H1 (cell line): Measurements from ENCODE around the gene DND1. TPM values are rescaled to one million over a fixed set of nuclear protein-coding genes. Genes with fewer than 3 reads are reported as not detected.

ENCODE experiments used
- CTCF ChIA-PET: fragments of 300-600 bp; sonication (Branson Sonifier 250); formaldehyde crosslinking; loops from one replicate; lab custom pipeline; 2021; ENCODE audit not compliant: partially characterized antibody; lab: Charles Lee
- POLR2A ChIA-PET: fragments of 300-600 bp; sonication (Branson Sonifier 250); formaldehyde crosslinking; loops from one replicate; lab custom pipeline; 2021; ENCODE audit warnings: inconsistent platforms; ENCODE audit not compliant: partially characterized antibody; lab: Charles Lee
- DNase-seq, 2 experiments: peaks; one replicate each; pipeline versions ENCODE4 v3.0.0 to v3.0.0-alpha.2; 2010 to 2022; ENCODE audit warnings: low spot score in 2 of 2, low read depth in 1 of 2, mixed read lengths in 1 of 2
- FAIRE-seq: peaks from 2 replicates; lab custom pipeline; 2011; peaks lifted over from hg19 to GRCh38; lab: Jason Lieb, UNC
- H2AFZ ChIP-seq: 2 replicates; pipeline ENCODE4 v1.8.1; 2012; ENCODE audit warnings: low read length, inconsistent platforms
- H2AK5ac ChIP-seq: 2 replicates; pipeline ENCODE4 v1.6.1; 2013; ENCODE audit warnings: low read depth, low read length
- H2BK120ac ChIP-seq: replicated peaks from 2 replicates; pipeline ENCODE3; 2013; ENCODE audit warnings: low read depth, low read length, inconsistent platforms
- H2BK12ac ChIP-seq: 2 replicates; pipeline ENCODE4 v1.6.1; 2013; ENCODE audit warnings: low read depth, low read length
- H2BK15ac ChIP-seq: 2 replicates; pipeline ENCODE4 v1.6.1; 2013; ENCODE audit warnings: low read length
- H2BK20ac ChIP-seq: 2 replicates; pipeline ENCODE4 v1.6.1; 2013; ENCODE audit warnings: low read length
- H2BK5ac ChIP-seq: 2 replicates; pipeline ENCODE4 v1.6.1; 2013; ENCODE audit warnings: low read depth, low read length
- H3K14ac ChIP-seq: 2 replicates; pipeline ENCODE4 v1.6.1; 2013; ENCODE audit warnings: inconsistent platforms; ENCODE audit not compliant: insufficient read length
- H3K18ac ChIP-seq: 2 replicates; pipeline ENCODE4 v1.6.1; 2013; ENCODE audit warnings: low read length; ENCODE audit errors: extremely low read depth
- H3K23ac ChIP-seq: 2 replicates; pipeline ENCODE4 v1.6.1; 2013; ENCODE audit warnings: inconsistent platforms; ENCODE audit not compliant: insufficient read length
- H3K23me2 ChIP-seq: 2 replicates; pipeline ENCODE4 v1.6.1; 2013; ENCODE audit warnings: low read depth, low read length
- H3K27ac ChIP-seq: 2 replicates; pipeline ENCODE4 v1.6.1; 2011; ENCODE audit warnings: low read depth, low read length, inconsistent platforms
- H3K27me3 ChIP-seq, 4 experiments: replicated peaks in 1 of 4; 1 replicate in 1 of 4; 2 replicates in 3 of 4; pipeline versions ENCODE4 v1.6.1 to v1.8.1; 2011 to 2013; ENCODE audit warnings: low read length in 3 of 4, mild to moderate bottlenecking in 3 of 4, inconsistent platforms in 2 of 4, mixed read lengths in 2 of 4, moderate library complexity in 1 of 4; ENCODE audit not compliant: control insufficient read depth in 3 of 4, insufficient read depth in 3 of 4; ENCODE audit errors: extremely low read depth in 1 of 4
- H3K36me3 ChIP-seq, 4 experiments: 2 replicates each; pipeline versions ENCODE4 v1.6.1 to v1.8.1; 2011 to 2013; ENCODE audit warnings: mild to moderate bottlenecking in 4 of 4, low read length in 3 of 4, moderate library complexity in 2 of 4, control low read depth in 1 of 4, inconsistent platforms in 1 of 4; ENCODE audit not compliant: insufficient read depth in 4 of 4, control insufficient read depth in 2 of 4
- H3K4ac ChIP-seq: replicated peaks from 2 replicates; pipeline ENCODE3; 2013; ENCODE audit warnings: low read length, low read depth, mixed read lengths, inconsistent platforms; ENCODE audit not compliant: insufficient read length
- H3K4me1 ChIP-seq, 4 experiments: replicated peaks in 1 of 4; 1 replicate in 1 of 4; 2 replicates in 3 of 4; pipeline versions ENCODE4 v1.6.1 to v1.8.1; 2011 to 2013; ENCODE audit warnings: low read length in 3 of 4, inconsistent platforms in 2 of 4, mixed read lengths in 1 of 4; ENCODE audit not compliant: insufficient read depth in 4 of 4, control insufficient read depth in 3 of 4
- H3K4me2 ChIP-seq, 2 experiments: 2 replicates each; pipeline versions ENCODE4 v1.6.1 to v1.8.1; 2011 to 2013; ENCODE audit warnings: low read depth in 2 of 2, low read length in 2 of 2, control low read depth in 1 of 2, inconsistent platforms in 1 of 2, mild to moderate bottlenecking in 1 of 2; ENCODE audit not compliant: insufficient read depth in 1 of 2
- H3K4me3 ChIP-seq, 4 experiments: fragments of 200-600, 300-600 bp in 1 of 4; sonication (generic), shearing (Covaris generic), sonication (Bioruptor Twin) in 1 of 4; 2 replicates each; pipeline versions ENCODE4 v1.5.1 to v1.8.1; 2011 to 2016; ENCODE audit warnings: low read length in 4 of 4, low read depth in 3 of 4, control low read depth in 2 of 4, inconsistent platforms in 2 of 4, mild to moderate bottlenecking in 2 of 4, mixed read lengths in 1 of 4, moderate library complexity in 1 of 4; ENCODE audit not compliant: insufficient read depth in 2 of 4; ENCODE audit errors: extremely low read depth in 1 of 4
- H3K56ac ChIP-seq: replicated peaks from 2 replicates; pipeline ENCODE3; 2013; ENCODE audit warnings: low read depth, mild to moderate bottlenecking, mixed read lengths, low read length, inconsistent platforms; ENCODE audit not compliant: insufficient read length
- H3K79me1 ChIP-seq: 2 replicates; pipeline ENCODE4 v1.6.1; 2013; ENCODE audit warnings: low read depth, low read length, control low read depth
- H3K79me2 ChIP-seq, 2 experiments: 2 replicates each; pipeline versions ENCODE4 v1.6.1 to v1.8.1; 2012 to 2013; ENCODE audit warnings: low read length in 2 of 2, mild to moderate bottlenecking in 2 of 2, inconsistent platforms in 1 of 2; ENCODE audit not compliant: insufficient read depth in 2 of 2, control insufficient read depth in 1 of 2
- H3K9ac ChIP-seq, 4 experiments: replicated peaks in 1 of 4; 1 replicate in 1 of 4; 2 replicates in 3 of 4; pipeline versions ENCODE4 v1.6.1 to v1.8.1; 2011 to 2013; ENCODE audit warnings: low read depth in 3 of 4, low read length in 3 of 4, control low read depth in 2 of 4, mild to moderate bottlenecking in 2 of 4, moderate library complexity in 2 of 4, inconsistent platforms in 1 of 4; ENCODE audit errors: extremely low read depth in 1 of 4
- H3K9me3 ChIP-seq, 2 experiments: 2 replicates each; pipeline versions ENCODE4 v1.6.1 to v1.8.1; 2012 to 2013; ENCODE audit warnings: mild to moderate bottlenecking in 2 of 2, moderate library complexity in 2 of 2, control low read depth in 1 of 2, inconsistent platforms in 1 of 2, low read depth in 1 of 2, low read length in 1 of 2, mixed read lengths in 1 of 2; ENCODE audit not compliant: insufficient read depth in 2 of 2
- H4K20me1 ChIP-seq, 2 experiments: replicated peaks in 1 of 2; 2 replicates each; pipeline versions ENCODE3 to v1.8.1; 2011 to 2013; ENCODE audit warnings: inconsistent platforms in 2 of 2, low read length in 2 of 2, mild to moderate bottlenecking in 1 of 2; ENCODE audit not compliant: insufficient read depth in 2 of 2, control insufficient read depth in 1 of 2
- H4K5ac ChIP-seq: 2 replicates; pipeline ENCODE4 v1.6.1; 2013; ENCODE audit warnings: low read length, low read depth, mixed read lengths, inconsistent platforms; ENCODE audit not compliant: insufficient read length
- H4K8ac ChIP-seq: 2 replicates; pipeline ENCODE4 v1.8.0; 2013; ENCODE audit warnings: mild to moderate bottlenecking, moderate library complexity, low read length, inconsistent platforms; ENCODE audit not compliant: insufficient read depth; ENCODE audit errors: extremely low read depth
- H4K91ac ChIP-seq: replicated peaks from 2 replicates; pipeline ENCODE3; 2013; ENCODE audit warnings: low read length, mixed read lengths, inconsistent platforms; ENCODE audit not compliant: insufficient read length
- MAFK ChIP-seq: IDR thresholded peaks from 2 replicates; pipeline ENCODE4 v1.6.1; 2012; ENCODE audit warnings: low read depth, mild to moderate bottlenecking, improper control_type of control experiment, low read length
- SP2 ChIP-seq: IDR thresholded peaks from 2 replicates; pipeline ENCODE4 v1.6.1; 2012; ENCODE audit warnings: mild to moderate bottlenecking, low read length, inconsistent platforms
- WGBS, 2 experiments: shearing (Covaris generic) in 1 of 2; methylation state at CpG; one replicate each; pipeline versions ENCODE4 v1.1.6 to v1.1.7; 2013 to 2015; ENCODE audit warnings: low lambda C conversion rate in 2 of 2, mixed read lengths in 2 of 2, inconsistent platforms in 1 of 2, low coverage in 1 of 2, missing lambda C conversion rate in 1 of 2; ENCODE audit not compliant: insufficient replicate concordance in 2 of 2, insufficient coverage in 1 of 2, insufficient read length in 1 of 2; ENCODE audit errors: extremely low coverage in 1 of 2, missing lambda C conversion rate in 1 of 2; 5-methylcytosine and 5-hydroxymethylcytosine counted together
- polyA plus RNA-seq, 7 experiments: library from polyadenylated mRNA; depleted of rRNA in 3 of 7; stranded (reverse) in 5 of 7; unstranded in 2 of 7; fragments of >200 nt in 5 of 7; fragments of 200-250 nt in 2 of 7; gene quantifications; 1 replicate in 5 of 7; 2 replicates in 1 of 7; 4 replicates in 1 of 7; pipeline versions ENCODE4 v1.2.1 to v1.2.3, GENCODE V29; 2011 to 2013; ENCODE audit warnings: missing spikeins in 2 of 7, mixed read lengths in 2 of 7
- total RNA-seq: library from RNA; stranded (reverse); fragmentation: NEBNext Ultra II Directional; extraction: Animal tissue kit (Norgen Biotek cat#: 25700); gene quantifications from 2 replicates; pipeline ENCODE4 v1.2.1, GENCODE V29; 2021

Gene DND1
- total and polyA plus RNA-seq, 2 of the 8 experiments (the other 6 are each of a cell fraction or from before 2014, with no cell fraction given), result 0.41 to 2.1 TPM

DNA sequence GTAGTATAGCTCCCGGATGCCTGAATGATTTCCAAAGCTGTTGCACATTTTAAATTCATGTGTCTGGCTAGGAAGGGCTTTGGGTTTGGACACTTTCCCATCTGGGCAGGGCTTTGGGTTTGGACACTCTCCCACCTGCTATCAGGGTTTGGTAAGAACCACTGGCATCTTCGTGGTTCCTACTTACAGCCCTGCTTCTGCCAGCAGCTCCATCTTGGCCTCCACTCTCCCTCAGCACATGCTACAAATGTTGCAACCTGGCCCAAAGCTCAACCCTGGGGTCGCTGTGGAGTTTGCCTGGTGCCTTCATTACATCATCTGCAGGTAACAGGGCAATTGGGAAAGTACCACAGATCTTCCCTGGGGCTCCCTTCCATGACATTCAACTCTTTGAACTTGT, 30.7 kb downstream of the DND1 start:
- POLR2A ChIA-PET, result interaction anchor here (0.6 to 7.9 kb wide), 8 partner anchors 45 to 269 kb away, joined by 3 to 78 read pairs (median 4); partner anchors contain the start of genes EIF4EBP3, SRA1 and ZMAT2
- Histone ChIP-seq H3K79me1 (no peaks in the 10 kb centered on the region; the same call in 1 of the 2 replicates), H2AFZ (no peak overlapping the region), H3K4me3 (no peak overlapping the region), H3K14ac (no peak overlapping the region), H2BK120ac (no peak overlapping the region), H3K79me2 (peaks cover 5 to 18% of the 10 kb centered on the region in 2 experiments; a peak in 3 of 4 replicates), H2BK20ac (no peak overlapping the region), H2BK12ac (no peak overlapping the region), H3K9ac (no peak overlapping the region), H3K4me1 (peaks cover 0 to 4% (median 2%) of the 10 kb centered on the region in 4 experiments; a peak in 3 of 7 replicates), H2BK15ac (no peak overlapping the region), H3K36me3 (peaks cover 12 to 38% (median 26%) of the 10 kb centered on the region in 4 experiments), H3K23ac (no peak overlapping the region), H3K56ac (no peak overlapping the region), H2AK5ac (no peak overlapping the region), H4K5ac (no peak overlapping the region), H3K4me2 (no peak overlapping the region), H3K18ac (no peak overlapping the region), H4K91ac (no peak overlapping the region), H2BK5ac (no peak overlapping the region), H4K20me1 (peaks cover 0 to 4% of the 10 kb centered on the region in 2 experiments), H3K27me3 (no peaks in the 10 kb centered on the region), H3K9me3 (no peaks in the 10 kb centered on the region), H3K4ac (no peak overlapping the region), H3K23me2 (peaks cover 10% of the 10 kb centered on the region; the same call in 1 of the 2 replicates), H4K8ac (no peak overlapping the region), H3K27ac (no peak overlapping the region)
- no peak for DNase-seq
- no peak for TF ChIP-seq SP2
- TF ChIP-seq MAFK, result no peak
- 79% methylated on average over 3 of the region's 3 CpGs; no CpG with 5 or more reads in 1 of the 2 experiments for WGBS, 2 experiments
- no peak for FAIRE-seq
- CTCF ChIA-PET, result interaction anchor here (0.7 to 1.8 kb wide), 2 partner anchors 94 to 921 kb away, joined by 3 to 9 read pairs; partner anchors contain the start of gene EIF4EBP3
